NCI-H2196 treated with DMSO at 0.1 percent for 48 hours (cell line): ENCODE measurements around the gene TMEM205.
"Not testable (repeated sequence)": the region's sequence is repeated elsewhere in the genome, so short reads cannot be mapped to it uniquely, and the experiment has no call there.

ENCODE experiments used
- DNase-seq: peaks from one replicate; lab custom pipeline; 2025; ENCODE audit not compliant: unreplicated experiment; lab: John Stamatoyannopoulos, UW

Gene TMEM205

DNA sequence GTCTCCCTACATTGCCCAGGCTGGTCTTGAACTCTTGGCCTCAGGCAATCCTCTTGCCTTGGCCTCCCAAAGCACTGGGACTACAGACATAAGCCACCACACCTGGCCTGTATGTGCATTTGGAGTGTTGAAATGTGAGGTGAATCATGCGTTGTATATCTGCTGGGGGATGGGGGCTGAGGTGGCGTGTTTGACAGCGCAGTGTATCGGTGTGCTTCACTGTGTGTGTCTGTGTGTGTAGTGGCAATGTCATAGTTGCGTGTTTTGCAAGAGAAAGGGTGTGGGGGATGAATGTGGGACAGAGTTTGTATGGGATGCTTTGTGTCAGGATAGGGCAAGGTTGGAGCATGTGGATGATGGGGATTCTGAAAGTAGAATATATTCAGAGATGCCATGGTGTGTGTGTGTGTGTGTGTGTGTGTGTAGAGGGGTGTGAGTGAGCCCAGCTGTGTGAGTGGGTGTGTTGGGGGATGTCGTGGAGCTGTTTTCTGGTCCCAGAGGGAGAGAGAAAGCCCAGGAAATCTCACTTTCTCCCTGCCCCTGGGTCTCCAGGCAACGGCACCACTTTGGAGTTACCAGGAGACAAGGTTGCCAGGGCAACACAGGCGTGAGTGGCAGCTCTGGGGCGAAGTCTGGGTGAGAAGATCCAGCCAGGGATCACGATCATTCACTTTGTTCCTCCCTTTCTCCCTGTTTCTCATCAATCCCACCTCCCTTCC is 27.3 kb upstream of the TMEM205 start:
- peak; percentile 65 for DNase-seq

GRCh38 chr19:11370744-11371143 is 24.7 kb upstream of the TMEM205 start:
- DNase-seq: no peak

GRCh38 chr19:11367528-11367927 is 21.5 kb upstream of the TMEM205 start:
- DNase-seq: no peak

GRCh38 chr19:11365557-11366117 is 19.6 kb upstream of the TMEM205 start:
- DNase-seq: no peak

GRCh38 chr19:11364935-11365334 is 18.9 kb upstream of the TMEM205 start:
- no peak for DNase-seq

- no peak for DNase-seq
Observed at GRCh38 chr19:11364296-11364904, 18.3 kb upstream of the TMEM205 start.

DNA sequence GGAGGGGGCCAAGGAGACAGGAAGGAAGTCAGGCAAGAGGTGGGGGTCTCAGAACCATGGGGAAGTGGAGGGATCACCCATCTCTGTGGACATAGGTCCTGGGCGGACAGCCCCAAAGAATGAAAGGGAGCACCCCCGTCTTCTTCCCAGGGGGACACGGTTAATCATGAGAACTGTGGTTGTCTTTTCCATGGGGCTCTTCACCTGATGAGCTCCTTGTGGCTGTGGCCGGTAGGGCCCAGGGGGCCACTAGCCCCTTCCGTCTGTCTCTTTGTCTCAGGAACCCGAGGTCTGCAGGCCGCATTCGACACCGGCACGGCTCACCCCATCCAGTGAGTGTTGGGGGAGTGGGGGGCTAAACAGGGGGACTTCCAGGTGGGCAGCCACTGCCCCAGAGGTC is 17.8 kb upstream of the TMEM205 start:
- no peak for DNase-seq

- no peak for DNase-seq
Observed at GRCh38 chr19:11361771-11362731, 16.0 kb upstream of the TMEM205 start.

DNA sequence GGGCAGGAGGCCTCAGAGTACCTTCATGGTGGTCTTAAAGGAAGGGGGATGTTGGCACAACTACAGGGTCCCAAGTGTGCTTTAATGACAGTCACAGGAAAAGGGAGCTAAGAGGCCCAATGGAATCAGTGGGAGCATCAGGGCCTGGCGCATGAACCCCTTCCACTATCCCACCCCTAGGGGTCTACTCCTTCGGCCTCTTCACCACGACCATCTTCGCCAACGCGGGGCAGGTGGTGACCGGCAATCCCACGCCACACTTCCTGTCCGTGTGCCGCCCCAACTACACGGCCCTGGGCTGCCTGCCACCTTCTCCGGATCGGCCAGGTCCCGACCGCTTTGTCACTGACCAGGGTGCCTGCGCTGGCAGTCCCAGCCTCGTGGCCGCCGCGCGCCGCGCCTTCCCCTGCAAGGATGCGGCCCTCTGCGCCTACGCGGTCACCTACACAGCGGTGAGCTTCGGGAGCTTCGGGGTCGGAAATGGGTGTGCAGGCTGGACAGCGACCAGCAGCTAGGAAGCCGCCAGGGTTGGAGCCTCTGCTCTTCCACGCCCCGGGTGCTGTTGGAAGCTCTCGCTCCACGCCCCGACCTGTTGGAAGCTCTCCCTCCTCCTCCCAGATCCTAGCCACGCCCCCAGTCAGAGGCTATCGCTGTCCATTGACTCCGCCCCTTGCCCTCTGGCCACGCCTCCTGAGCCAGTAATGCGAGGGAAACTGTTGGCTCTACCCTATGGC is 15.1 kb upstream of the TMEM205 start:
- no peak for DNase-seq

DNA sequence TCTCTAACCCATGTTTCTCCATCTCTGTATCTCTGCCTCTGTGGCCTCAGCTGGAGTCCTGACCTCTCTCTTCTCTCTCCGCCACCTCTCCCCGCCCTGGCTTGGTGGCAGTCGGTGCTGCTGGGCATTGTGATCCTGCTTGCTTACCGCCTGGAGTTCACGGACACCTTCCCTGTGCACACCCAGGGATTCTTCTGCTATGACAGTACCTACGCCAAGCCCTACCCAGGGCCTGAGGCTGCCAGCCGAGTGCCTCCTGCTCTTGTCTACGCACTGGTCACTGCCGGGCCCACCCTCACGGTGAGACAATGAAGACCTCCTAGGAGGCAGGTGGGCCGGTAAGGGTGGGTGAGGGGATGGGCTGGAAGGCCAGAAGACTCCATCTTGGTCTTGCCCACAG is 13.4 kb upstream of the TMEM205 start:
- DNase-seq: no peak

DNA sequence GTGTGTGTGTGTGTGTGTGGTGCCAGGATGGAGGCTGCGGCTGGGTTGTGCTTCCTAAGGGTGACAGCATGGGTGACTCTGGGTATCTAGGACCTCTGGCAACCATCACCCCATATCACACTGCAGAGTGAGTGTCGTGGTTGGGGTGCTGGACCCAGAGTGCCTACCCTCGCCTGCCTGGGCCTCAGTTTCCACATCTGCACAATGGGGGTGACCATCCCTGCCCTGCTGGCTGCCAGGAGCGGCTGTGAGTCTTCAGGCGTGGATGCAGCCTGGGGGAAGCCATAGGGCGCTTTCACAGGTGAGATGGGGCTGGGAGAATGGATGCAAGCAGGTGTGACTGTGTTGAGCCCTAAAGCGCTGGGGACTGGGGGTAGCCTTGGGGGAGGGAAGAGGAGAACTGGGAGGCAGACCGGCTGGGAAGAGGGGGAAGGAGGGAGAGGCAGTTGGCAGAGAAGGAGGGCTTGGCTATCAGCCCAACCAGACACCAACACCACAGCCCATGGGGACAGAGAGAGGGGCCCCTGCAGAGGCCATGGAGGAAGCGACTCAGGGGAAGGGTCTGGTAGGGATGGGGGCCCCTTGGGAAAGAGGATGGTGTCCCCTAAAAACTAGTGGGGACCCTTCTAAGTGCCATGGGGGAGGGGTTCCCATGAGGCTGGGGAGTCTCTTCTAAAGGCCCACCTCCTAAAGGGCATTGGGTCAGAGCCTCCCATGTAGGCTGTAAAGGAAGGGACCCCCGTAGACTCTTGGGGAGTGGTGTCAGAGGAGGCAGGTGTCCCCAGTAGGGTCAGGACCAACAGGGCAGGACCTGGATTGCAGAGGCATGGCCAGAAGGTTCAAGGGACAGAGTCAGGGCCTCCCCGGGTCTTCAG is 10.8 kb upstream of the TMEM205 start:
- DNase-seq: no peak

GRCh38 chr19:11356074-11356397 is 10.0 kb upstream of the TMEM205 start:
- DNase-seq: no peak

DNA sequence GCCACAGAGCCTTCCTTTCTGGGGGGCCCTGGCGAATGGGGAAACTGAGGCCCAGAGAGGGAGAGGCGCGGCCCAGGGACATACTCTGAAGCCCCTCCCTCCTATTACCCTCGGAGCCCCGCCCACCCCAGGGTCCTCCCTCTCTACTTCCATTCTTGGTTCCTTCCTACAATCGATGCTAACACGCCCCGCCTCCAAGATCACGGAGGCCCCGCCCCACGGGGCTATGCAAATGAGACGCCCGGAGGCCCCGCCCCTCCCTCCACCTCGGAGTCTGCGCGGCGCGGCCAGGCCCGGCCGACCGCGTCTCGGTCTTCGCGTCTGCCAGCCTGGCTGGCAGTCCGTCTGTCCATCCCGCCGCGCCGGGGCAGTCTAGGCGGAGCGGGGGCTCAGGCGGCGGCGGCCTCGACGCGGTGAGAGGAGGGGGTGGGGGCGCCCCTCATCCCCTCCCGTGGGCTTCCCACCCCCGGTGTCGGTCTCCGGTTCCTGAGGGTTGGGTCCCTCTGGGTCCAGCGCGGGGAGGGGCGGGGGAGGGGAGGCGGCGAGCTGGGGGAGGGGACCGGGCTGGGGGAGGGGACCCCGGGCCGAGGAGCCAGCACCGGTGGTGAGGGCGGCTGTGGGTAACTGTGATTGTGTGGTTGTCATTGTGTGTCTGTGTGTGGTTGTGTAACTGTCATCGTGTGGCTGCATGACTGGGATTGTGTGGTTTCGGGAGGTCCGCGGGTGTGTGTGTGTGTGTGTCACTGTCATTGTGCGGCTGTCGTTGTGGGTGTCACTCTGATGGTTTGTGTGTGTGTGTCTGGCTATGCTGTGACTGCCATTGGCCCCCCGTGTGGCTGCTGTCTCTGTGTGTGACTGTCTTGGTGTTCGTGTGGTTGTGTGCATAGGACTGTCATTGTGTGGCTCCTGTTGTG is 9.3 kb upstream of the TMEM205 start, which contains the start of gene PLPPR2:
Gene PLPPR2 (plus strand): TSS at position 273 of the 914 bp plus-strand sequence. CDS start 2,242 bp downstream, outside the sequence.
- DNase-seq: peak; percentile 83

DNA sequence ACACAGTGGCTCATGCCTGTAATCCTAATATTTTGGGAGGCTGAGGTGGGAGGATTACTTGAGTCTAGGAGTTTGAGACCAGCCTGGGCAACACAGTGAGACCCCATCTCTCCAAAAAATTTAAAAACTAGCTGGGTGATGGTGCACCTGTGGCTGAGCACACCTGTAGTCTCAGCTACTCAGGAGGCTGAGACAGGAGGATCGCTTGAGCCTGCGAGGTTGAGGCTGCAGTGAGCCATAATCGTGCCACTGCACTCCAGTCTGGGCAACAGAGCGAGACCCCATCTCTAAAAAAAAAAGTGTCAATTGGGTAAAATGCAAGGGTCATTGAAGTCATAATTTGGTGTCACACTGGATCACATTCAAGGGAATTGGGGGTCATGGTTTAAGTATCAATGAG is 8.0 kb upstream of the TMEM205 start:
- DNase-seq: not testable (repeated sequence)

DNA sequence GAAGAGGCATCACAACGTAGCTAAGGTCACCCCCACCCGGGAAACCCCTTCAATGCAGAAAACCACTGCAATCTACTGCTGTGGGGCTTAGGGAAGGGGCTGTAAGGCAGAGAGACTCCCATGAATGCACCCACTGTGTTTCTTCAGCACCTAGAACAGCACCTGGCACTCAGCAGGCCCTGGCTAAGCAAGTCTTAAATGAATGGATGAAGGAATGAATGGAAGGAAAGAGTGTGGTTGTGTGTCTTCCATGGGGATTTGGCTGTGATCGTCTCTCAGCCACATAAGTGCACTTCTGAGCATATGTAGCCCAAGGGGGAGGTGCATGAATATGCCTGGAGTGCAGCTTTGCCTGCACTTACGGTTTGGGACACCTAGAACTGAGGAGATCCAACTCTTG is 3.1 kb upstream of the TMEM205 start:
- no peak for DNase-seq

DNA sequence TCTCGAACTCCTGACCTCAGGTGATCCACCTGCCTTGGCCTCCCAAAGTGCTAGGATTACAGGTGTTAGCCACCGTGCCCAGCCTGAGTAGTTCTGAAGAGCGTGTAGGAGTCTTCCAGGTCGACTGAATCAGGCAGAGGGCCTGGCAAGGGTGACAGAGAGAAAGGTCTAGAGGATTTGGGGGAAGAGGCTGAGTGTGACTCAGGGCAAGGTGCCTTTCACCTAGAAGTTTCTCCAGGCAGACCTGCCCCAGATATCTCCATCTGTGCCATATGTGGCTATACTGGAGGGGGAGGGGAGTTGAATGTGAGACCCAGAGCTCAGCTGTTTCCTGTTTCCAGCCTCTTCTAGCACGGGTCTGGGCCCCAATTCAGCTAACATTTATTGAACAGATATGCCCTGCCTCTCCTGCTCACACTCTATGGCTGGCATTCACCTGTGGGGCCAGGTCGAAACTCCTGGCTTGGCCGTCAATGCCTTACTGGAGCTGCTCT is 1.5 kb upstream of the TMEM205 start:
- DNase-seq: no peak

DNA sequence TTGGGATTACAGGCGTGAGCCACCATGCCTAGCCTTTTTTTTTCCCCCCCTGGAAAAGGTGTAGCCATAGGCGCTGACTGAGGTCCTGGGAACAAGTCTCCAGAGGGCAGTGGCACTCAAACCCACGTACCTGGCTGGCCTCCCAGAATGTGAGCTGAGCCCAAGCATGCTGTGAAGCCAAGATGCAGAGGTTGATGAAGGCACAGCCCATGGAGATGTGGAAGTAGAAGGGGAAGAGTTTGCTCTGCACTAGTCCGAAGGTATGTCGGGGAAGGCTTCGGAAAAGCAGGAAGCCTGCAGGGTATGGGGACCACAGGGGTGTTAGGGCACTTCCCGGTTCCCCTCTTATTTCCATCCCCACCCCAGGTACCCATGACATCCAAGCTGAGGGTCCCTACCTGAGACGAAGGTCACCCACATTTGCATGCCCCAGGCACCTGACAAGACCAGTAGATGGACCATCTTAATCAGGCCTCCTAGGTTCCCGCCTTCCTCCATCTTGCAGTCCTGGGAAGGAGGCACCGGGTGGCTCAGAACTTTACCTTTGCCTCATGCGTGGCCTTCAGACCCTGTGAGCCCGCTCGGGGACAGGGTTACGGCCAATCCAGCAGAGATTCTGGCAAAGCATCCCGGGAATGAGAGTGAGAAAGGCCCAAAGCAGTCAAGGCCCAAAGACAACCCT is 805 bp downstream of the TMEM205 start:
- DNase-seq: peak; percentile 31

- DNase-seq: no peak
Observed at GRCh38 chr19:11342429-11342828, 3.6 kb downstream of the TMEM205 start.
